ENCODE data around the gene KLHL17.

KLHL17 gene

GRCh38 chr1:960363-961131, at the start of gene KLHL17:
TSS of gene KLHL17 (plus strand) at chr1:960584. CDS start at chr1:960694, 110 bp downstream.
- peak; percentile 60 to 65 for ATAC-seq

GRCh38 chr1:910881-911721, 49.3 kb upstream of the KLHL17 start:
- no peak for ATAC-seq

DNA sequence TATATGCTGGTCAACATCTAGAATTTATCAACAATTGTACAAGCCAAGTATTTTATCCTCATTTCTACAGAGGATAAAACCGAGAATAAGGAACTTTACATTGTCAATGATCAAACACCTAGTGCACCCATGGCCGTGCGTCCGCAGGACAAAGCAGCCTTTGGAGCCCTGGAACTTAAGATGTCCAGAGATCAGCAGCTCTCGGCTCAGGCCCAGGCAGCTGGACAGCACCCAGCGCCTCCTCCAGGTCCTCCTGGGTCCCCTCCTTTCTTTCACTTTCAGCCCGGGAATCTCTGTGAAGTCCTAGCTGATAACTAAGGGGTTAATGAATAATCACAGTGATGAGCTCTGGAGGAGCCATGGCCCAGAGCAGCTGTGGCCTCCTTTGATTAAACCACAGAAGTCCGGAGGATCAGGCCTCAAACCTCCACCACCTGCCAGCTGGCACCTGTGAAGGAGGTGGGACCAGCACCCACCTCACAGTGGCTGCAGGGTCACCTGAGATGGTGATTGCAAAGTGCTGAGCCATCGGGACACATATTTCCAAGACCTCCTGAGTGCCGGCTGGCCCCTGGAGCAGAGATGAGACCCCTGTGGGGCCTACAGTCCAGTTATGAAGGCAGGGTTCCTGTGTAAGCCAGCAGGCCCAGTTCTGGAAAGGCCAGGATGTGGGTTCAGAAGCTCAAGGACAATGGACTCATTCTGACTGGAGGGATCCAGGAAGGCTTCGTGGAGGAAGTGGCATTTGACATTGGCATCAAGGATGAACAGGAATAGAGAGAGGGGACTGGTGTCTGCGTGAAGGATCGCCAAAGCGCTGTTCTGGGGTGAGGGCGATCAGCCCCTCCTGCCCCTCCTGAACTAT, 48.3 kb upstream of the KLHL17 start:
- ATAC-seq: no peak

DNA sequence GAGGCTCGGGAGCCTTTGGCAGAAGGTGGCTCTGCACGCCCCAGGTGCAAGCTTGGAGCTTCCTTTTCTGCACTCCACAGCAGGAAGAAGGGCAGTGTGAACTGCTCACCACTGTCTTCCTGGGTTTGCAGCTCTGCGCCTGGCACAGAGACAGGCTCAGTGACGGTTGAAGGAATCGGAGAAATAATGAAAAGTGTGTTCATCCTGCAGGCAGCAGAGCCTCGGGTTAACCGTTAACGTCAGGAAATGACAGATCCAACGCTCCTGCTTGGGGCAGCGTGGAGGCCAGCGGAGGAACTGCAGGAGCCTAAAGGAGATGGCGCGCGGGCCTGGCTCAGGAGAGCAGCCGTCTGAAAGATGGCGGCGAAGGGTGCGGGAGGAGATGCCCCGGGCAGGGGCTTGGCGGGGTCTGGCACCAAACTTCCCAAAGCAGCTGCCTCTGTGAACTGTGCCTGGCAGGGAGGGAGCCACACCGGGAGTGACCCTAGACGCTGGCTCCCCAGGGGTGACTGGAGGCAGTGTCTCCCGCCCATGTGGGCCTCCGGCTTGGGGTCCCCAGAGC, 47.6 kb upstream of the KLHL17 start:
- peak in 1 of 2 donors; percentile 36 for ATAC-seq

GRCh38 chr1:913491-914130, 46.8 kb upstream of the KLHL17 start:
- no peak for ATAC-seq

DNA sequence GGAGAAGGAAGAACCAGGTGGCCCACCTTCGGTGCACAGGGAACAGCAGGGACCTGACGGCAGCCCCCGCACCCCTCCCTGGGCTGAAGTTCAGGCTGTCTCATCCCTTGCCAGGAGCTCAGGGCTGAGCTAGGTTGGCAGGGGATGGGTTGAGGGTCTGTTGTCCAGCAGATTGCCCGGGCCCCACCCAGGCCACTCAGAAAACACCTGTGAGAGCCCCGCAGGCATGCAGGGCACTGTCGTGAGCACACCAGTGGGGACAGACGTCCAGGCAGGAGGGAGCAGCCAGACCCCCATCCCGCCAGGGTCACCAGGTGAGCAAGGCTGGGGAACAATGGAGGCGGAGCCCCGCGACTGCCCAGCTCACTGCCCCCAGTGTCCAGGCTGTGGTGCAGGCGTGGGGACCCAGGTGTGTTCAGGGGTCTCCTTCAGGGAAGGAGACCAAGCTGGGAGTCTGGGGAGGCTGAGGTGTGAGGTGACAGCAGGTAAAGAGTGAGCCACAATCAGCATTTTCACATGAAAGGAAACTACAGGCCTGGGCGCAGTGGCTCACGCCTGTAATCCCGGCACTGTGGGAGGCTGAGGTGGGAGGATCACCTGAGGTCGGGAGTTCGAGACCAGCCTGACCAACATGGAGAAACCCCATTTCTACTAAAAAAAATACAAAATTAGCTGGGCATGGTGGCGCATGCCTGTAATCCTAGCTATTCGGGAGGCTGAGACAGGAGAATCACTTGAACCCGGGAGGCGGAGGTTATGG, 46.1 kb upstream of the KLHL17 start:
- no peak for ATAC-seq

DNA sequence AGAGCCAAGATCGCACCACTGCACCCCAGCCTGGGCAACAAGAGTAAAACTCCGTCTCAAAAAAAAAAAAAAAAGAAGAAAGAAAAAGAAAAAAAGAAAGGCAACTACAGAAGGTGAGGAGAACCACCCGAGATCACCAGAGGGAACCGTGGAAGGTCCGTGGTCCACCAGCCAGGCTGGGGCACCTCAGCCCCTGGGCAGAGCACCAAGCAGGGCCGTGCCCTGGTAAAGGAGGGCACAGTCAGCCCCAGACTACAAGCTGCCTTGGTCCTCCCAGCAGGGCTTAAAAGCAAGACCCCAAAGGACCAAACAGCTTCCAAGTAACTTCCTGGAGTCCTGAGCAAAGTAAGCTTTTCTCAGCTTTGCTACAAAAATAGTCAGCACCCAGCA, 45.5 kb upstream of the KLHL17 start:
- no peak for ATAC-seq

DNA sequence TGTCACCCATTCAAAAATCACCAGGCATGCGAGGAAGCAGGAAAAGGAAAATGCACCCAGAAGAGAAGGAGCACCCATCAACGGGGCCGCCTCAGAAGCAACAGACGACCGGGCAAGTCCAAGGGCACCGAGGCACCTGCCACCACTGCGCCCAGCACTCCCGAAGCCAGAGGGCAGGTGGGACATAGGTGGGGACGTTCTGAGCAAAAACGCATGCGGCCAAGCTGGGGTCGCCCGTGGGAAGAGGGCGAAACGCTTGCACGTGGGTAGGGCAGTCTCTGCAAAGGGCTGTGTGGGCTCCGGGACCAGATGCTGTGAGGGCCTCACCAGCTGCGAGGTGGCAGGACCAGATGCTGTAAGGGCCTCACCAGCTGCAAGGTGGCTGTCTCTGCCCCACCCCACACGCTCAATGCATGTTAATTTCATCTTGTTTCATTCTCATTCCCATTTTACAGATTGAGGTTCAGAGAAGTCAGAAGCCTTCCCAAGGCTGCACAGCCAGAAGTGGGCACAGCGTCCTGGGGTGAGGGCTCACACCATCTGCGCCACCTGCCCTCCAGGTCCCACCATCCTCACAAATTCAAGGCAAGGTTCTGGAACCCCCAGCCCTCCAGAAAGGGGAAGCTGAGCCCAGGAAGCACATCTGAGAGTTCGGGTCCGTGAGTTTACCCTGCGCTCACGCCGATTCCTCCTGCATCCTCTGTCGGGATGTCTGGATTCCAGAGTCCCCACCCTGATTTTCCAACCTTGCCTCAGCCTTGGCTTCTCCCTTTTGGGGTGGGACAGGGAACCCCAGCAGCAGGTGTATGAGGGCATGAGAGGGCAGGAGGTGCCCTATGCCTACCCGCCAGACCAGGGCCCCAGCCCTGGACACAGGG, 44.9 kb upstream of the KLHL17 start:
- no peak for ATAC-seq

DNA sequence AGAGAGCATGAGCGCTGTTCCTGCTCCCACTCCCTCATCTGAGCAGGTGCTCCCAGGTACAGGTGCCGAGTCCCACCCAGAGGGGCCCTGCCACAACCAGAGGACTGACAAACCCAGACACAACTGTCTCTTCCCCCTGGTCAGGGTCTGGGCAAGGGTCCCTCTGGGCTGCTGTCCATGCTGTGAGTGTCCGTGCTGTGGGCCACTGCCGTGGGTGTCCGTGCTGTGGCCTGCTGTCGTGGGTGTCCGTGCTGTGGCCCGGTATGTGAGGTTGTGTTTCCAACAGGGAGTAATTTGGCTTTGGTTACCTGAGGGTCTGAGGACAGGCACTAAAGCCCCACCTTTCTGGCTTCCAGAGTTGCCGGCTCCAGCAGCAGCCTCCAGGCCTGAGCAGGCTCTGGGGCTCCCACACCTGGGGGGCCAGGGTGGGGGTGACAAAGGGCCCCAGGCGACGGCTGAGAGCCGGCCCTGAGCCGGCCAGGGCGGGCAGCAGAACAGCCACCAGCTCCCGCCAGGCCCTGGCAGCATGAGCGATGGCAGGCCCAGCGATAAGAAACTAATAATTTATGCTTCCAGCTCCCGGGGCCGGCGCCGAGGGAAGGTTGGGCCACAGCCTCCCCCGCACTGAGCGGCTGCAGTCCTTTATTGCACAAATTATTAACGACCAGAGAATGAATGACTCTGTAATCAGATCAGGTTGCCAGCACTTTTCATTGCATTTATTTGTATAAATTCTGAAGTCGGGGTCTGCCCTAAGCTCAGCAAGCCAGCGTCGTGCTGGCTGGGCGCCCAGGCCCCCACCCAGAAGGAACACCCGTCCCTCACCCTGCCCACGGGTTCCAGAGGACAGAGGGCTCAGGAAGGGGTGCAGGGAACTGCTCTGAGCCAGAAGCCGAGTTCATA, 44.0 kb upstream of the KLHL17 start:
- no peak for ATAC-seq

DNA sequence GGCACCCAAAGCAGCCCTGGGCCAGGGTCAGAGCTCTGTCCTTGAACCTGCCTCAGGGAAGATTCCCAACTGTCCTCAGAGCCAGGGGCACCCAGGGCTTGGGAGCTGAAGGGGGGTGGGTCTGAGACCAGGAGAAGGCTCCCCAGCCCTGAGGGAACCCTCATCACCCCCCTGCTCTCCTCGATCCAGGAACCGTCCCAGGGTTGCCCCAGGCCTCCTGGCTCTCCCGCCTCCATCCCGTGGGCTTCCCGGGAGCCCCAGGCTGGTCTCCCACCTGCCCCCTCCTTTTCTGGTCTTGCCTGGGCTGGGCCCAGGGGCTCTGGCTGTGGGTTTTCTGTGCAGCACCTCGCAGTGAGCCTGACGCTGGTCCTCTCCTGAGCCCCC, 43.3 kb upstream of the KLHL17 start:
- ATAC-seq: no peak

DNA sequence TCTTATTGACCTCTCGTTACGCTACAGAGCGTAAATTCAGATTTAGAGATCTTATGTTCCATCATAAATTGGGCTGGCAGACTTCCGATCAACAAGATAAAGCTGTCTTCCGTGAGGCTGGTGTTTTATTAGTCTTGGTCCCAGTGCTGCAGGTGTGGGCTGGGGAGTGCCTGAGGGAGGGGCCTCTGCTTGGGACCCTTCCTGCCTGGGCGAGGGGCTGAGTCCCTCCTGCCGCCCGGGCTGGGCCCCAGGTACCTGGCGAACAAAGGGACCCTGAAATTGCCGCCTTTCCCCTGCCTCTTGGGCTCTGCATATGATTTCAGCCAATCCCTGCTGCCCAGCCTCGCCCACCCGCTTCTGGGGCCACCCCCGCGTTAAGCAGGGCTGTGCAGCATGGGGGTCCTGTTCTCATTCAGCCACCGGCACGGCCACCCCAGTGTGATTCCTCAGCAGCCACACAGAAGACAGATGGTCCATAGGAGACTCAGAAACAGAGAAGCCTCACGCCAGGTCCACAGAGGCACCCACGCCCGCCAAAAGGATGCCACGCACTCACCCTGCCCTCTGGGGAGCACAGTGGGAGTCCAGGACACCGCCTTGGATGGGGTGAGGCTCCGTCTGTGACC, 42.8 kb upstream of the KLHL17 start:
- no peak for ATAC-seq

GRCh38 chr1:918353-918752, 42.0 kb upstream of the KLHL17 start:
- no peak for ATAC-seq

DNA sequence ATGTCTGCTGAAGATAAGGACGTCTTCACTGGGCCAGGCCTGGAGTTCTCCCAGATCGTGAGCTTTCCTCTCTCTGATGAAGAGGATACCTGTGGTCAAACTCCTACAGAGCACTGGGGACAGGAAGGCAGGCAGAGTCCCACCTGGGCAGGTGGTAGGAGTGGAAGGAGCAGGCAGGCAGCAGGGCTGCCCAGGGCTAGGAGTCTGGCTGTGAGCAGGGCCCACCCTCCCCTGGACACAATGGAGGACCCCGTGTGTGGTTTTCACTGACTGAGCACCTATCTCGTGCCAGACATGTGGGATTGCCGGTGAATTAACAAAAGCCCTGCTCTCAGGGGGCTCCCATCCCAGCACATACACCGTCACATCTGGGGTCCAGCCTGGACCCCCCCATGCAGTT, 41.5 kb upstream of the KLHL17 start:
- no peak for ATAC-seq

GRCh38 chr1:919271-919872, 41.0 kb upstream of the KLHL17 start:
- no peak for ATAC-seq

GRCh38 chr1:920010-920409, 40.4 kb upstream of the KLHL17 start:
- ATAC-seq: no peak

DNA sequence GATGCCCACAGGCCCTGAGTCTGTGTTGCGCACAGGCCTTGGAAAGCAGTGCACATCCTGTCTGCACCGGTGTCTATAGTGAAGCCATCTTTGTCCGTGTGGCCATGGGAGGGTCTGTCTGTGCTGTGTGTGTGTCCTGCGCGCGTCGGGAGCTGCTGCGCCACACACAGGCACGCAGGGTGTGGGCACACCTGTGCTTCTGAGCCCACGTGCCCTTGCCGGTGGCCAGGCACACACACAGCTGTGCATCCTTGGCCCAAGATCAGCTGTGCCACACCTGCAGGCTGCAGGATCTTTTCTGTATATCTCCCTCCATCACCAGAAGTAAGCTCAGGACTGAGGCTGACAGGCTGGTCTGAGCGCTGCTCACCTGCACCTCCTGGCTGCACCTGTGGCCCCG, 39.9 kb upstream of the KLHL17 start:
- no peak for ATAC-seq

DNA sequence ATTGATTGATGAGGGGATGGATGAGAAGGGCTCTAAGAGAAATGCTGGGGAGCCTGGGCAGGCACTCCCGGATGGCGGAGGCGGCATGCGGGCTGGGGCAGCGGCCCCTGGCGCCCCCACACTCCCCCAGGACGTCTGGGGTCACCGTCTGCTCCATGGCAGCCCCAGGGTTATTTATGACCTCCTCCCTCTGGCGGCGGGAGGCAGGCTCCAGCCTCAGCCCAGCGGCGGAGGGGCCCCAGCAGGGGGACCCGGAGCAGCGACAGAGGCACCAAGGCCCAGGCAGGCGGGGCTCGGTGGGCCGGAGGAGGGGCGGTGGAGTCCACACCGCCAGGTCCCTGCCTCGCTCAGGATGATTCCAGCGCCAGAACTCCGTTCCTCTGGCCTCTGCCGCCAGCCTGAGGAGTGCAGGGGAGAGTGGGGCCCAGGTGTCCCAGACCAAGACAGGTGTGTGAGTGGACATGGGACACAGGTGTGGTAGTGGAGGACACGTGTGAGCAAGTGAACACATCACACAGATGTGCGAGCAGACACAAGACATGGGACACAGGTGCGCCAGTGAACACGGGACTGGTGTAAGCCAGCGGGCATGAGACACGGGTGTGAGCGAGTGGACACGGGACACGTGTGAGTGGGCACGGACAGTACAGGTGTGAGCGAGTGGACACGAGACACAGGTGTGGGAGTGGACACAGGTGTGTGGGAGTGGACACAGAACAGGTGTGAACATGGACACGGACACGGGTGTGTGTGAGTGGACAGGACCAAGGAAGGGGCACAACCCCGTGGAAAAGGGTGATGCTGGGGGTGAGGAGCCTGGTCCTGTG, 39.2 kb upstream of the KLHL17 start:
- ATAC-seq: peak; percentile 44 to 54

All from activated CD4-positive, CD25-positive, alpha-beta regulatory T cell treated with anti-CD3 and anti-CD28 coated beads, Interleukin-2, amount 50 U/mL, for 24 hours (primary cell).